IMR-90 (cell line): Measurements from ENCODE around the gene REPS2. TPM values are rescaled to one million over a fixed set of nuclear protein-coding genes. Genes with fewer than 3 reads are reported as not detected.
"Not testable (repeated sequence)": the region's sequence is repeated elsewhere in the genome, so short reads cannot be mapped to it uniquely, and the experiment has no call there.

Experiments used
- ATAC-seq: fragments of 200-7000 bp; cut with Tn5 transposase; 2 replicates; pipeline ENCODE4 v1.9.1; 2020; ENCODE audit warnings: low read depth, mild to moderate bottlenecking, moderate library complexity
- BruUV-seq: library from RNA; stranded (reverse); fragments of 400-500 nt; replicated peaks from 2 replicates; lab custom pipeline; 2021; lab: Mats Ljungman, UMichigan
- CTCF ChIA-PET: fragments of 300-600 bp; formaldehyde crosslinking; extraction: SDS; loops from one replicate; lab custom pipeline; 2021; ENCODE audit warnings: antibody characterized with exemption; lab: Yijun Ruan, JAX
- POLR2A ChIA-PET: fragments of 300-600 bp; sonication (Branson Sonifier 250); formaldehyde crosslinking; loops from one replicate; lab custom pipeline; 2022; ENCODE audit warnings: antibody characterized with exemption; ENCODE audit not compliant: unreplicated experiment; lab: Charles Lee
- DNase-seq: peaks from one replicate; pipeline ENCODE4 v3.0.0; 2013
- H2AFZ ChIP-seq: replicated peaks from 2 replicates; pipeline ENCODE3; 2013; ENCODE audit warnings: low read length, mild to moderate bottlenecking; ENCODE audit not compliant: poor library complexity
- H2AK5ac ChIP-seq: 2 replicates; pipeline ENCODE4 v1.6.1; 2013; ENCODE audit warnings: low read depth, low read length, inconsistent platforms
- H2AK9ac ChIP-seq: replicated peaks from 2 replicates; pipeline ENCODE3; 2013; ENCODE audit warnings: mild to moderate bottlenecking, low read depth, low read length, moderate library complexity; ENCODE audit not compliant: poor library complexity
- H2BK120ac ChIP-seq: 2 replicates; pipeline ENCODE4 v1.6.1; 2013; ENCODE audit warnings: low read depth, low read length, inconsistent platforms
- H2BK15ac ChIP-seq: 3 replicates; pipeline ENCODE4 v1.6.1; 2013; ENCODE audit warnings: low read depth, low read length, inconsistent platforms
- H2BK20ac ChIP-seq: 2 replicates; pipeline ENCODE4 v1.6.1; 2013; ENCODE audit warnings: low read depth, mild to moderate bottlenecking, inconsistent platforms, low read length, moderate library complexity
- H2BK5ac ChIP-seq: 2 replicates; pipeline ENCODE4 v1.6.1; 2013; ENCODE audit warnings: mild to moderate bottlenecking, low read depth, low read length, inconsistent platforms; ENCODE audit not compliant: poor library complexity, severe bottlenecking
- H3K14ac ChIP-seq: replicated peaks from 2 replicates; pipeline ENCODE4 v1.6.1; 2013; ENCODE audit warnings: low read depth, low read length, inconsistent platforms
- H3K18ac ChIP-seq: 2 replicates; pipeline ENCODE4 v1.6.1; 2013; ENCODE audit warnings: low read depth, low read length, control low read depth
- H3K23ac ChIP-seq: 2 replicates; pipeline ENCODE4 v1.6.1; 2013; ENCODE audit warnings: low read depth, low read length, inconsistent platforms
- H3K27ac ChIP-seq: 2 replicates; pipeline ENCODE4 v1.5.1; 2013; ENCODE audit warnings: mild to moderate bottlenecking, control low read depth, low read length; ENCODE audit not compliant: insufficient read depth
- H3K27me3 ChIP-seq: 2 replicates; pipeline ENCODE4 v1.6.1; 2013; ENCODE audit warnings: low read length; ENCODE audit not compliant: control insufficient read depth, insufficient read depth
- H3K36me3 ChIP-seq: 2 replicates; pipeline ENCODE4 v1.6.1; 2013; ENCODE audit warnings: low read length, mixed read lengths; ENCODE audit not compliant: control insufficient read depth, insufficient read depth
- H3K4ac ChIP-seq: 2 replicates; pipeline ENCODE4 v1.6.1; 2013; ENCODE audit warnings: low read depth, low read length, inconsistent platforms
- H3K4me1 ChIP-seq: 2 replicates; pipeline ENCODE4 v1.6.1; 2013; ENCODE audit warnings: low read length, mixed read lengths; ENCODE audit not compliant: control insufficient read depth, insufficient read depth
- H3K4me2 ChIP-seq: 2 replicates; pipeline ENCODE4 v1.6.1; 2013; ENCODE audit warnings: low read depth, mild to moderate bottlenecking, control low read depth, low read length, moderate library complexity
- H3K4me3 ChIP-seq: 2 replicates; pipeline ENCODE4 v1.5.1; 2013; ENCODE audit warnings: low read depth, mild to moderate bottlenecking, control low read depth, low read length, moderate library complexity; ENCODE audit not compliant: insufficient read depth
- H3K56ac ChIP-seq: 2 replicates; pipeline ENCODE4 v1.6.1; 2013; ENCODE audit warnings: low read length, inconsistent platforms; ENCODE audit not compliant: insufficient read depth; ENCODE audit errors: extremely low read depth
- H3K79me1 ChIP-seq, 2 experiments: 2 replicates each; pipeline ENCODE4 v1.6.1; 2013; ENCODE audit warnings: low read length in 2 of 2, inconsistent platforms in 1 of 2, low read depth in 1 of 2
- H3K9ac ChIP-seq: 2 replicates; pipeline ENCODE4 v1.6.1; 2013; ENCODE audit warnings: low read depth, low read length, control low read depth
- H3K9me1 ChIP-seq: 2 replicates; pipeline ENCODE4 v1.6.1; 2013; ENCODE audit warnings: low read length, inconsistent platforms; ENCODE audit not compliant: insufficient read depth
- H3K9me3 ChIP-seq: 2 replicates; pipeline ENCODE4 v1.6.1; 2013; ENCODE audit warnings: low read length; ENCODE audit not compliant: control insufficient read depth, insufficient read depth
- H4K20me1 ChIP-seq: 2 replicates; pipeline ENCODE4 v1.6.1; 2013; ENCODE audit warnings: low read length, inconsistent platforms; ENCODE audit not compliant: insufficient read depth
- H4K5ac ChIP-seq: 2 replicates; pipeline ENCODE4 v1.6.1; 2013; ENCODE audit warnings: mild to moderate bottlenecking, low read depth, low read length, control low read depth
- H4K8ac ChIP-seq, 2 experiments: 2 replicates each; pipeline ENCODE4 v1.6.1; 2013; ENCODE audit warnings: low read depth in 2 of 2, low read length in 2 of 2, control low read depth in 1 of 2, inconsistent platforms in 1 of 2
- H4K91ac ChIP-seq: 2 replicates; pipeline ENCODE4 v1.6.1; 2013; ENCODE audit warnings: low read depth, low read length, inconsistent platforms; ENCODE audit not compliant: insufficient read depth
- WGBS, 2 experiments: methylation state at CpG; one replicate each; pipeline versions ENCODE4 v1.1.5 to v1.1.7; 2013; ENCODE audit warnings: missing lambda C conversion rate in 2 of 2; ENCODE audit not compliant: insufficient read length in 1 of 2; ENCODE audit errors: extremely low coverage in 2 of 2; 5-methylcytosine and 5-hydroxymethylcytosine counted together
- dilution Hi-C: fragments of 300-500 bp; cut with HindIII; formaldehyde crosslinking; loops from one replicate; pipeline ENCODE4 v1.14.3; 2018; ENCODE audit warnings: low sequenced_read_pairs; ENCODE audit not compliant: unreplicated experiment
- in situ Hi-C: fragments of 300-500 bp; cut with MboI; formaldehyde crosslinking; loops from 3 replicates; pipeline ENCODE4 v1.14.3; 2019; ENCODE audit warnings: low sequenced_read_pairs, inconsistent platforms, mixed read lengths
- intact Hi-C: fragments of 100-400 bp; cut with micrococcal nuclease; formaldehyde crosslinking; loops from 2 replicates; pipeline ENCODE4 v1.10.0; 2022
- polyA plus RNA-seq, 3 experiments: library from polyadenylated mRNA; depleted of rRNA; stranded (reverse); fragments of >200 nt; gene quantifications; 2 replicates each; pipeline ENCODE4 v1.2.3, GENCODE V29; 2012; ENCODE audit warnings: low replicate concordance in 1 of 3
- total RNA-seq: library from RNA; depleted of rRNA; stranded (reverse); fragments of >200 nt; gene quantifications from 2 replicates; pipeline ENCODE4 v1.2.3, GENCODE V29; 2012

The REPS2 gene
- total and polyA plus RNA-seq, 2 of the 4 experiments (the other 2 are of a cell fraction), result 0.02 to 0.18 TPM

DNA sequence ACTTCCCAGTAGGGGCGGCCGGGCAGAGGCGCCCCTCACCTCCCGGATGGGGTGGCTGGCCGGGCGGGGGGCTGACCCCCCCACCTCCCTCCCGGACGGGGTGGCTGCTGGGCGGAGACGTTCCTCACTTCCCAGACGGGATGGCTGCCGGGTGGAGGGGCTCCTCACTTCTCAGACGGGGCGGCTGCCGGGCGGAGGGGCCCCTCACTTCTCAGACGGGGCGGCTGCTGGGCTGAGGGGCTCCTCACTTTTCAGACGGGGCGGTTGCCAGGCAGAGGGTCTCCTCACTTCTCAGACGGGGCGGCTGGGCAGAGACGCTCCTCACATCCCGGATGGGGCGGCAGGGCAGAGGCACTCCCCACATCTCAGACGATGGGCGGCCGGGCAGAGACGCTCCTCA, 22.3 kb downstream of the REPS2 start:
- H3K27me3 ChIP-seq, BruUV-seq, H3K27ac ChIP-seq, H3K4ac ChIP-seq, intact Hi-C loops, H3K79me1 ChIP-seq, H2AK9ac ChIP-seq, H4K5ac ChIP-seq, H3K9me3 ChIP-seq, H3K9me1 ChIP-seq, H2AK5ac ChIP-seq, H3K36me3 ChIP-seq, H4K8ac ChIP-seq, H2AFZ ChIP-seq, H2BK5ac ChIP-seq, H3K23ac ChIP-seq, H2BK120ac ChIP-seq, H3K14ac ChIP-seq, H3K9ac ChIP-seq, H3K4me2 ChIP-seq, H2BK20ac ChIP-seq, H3K4me3 ChIP-seq, DNase-seq, POLR2A ChIA-PET, H3K56ac ChIP-seq, CTCF ChIA-PET, H3K4me1 ChIP-seq, H4K20me1 ChIP-seq, dilution Hi-C loops, ATAC-seq, H3K18ac ChIP-seq, in situ Hi-C loops, H4K91ac ChIP-seq, H2BK15ac ChIP-seq: not testable (repeated sequence)
- WGBS, 2 experiments, result no CpG with 5 or more reads among the region's 29 CpGs
